Islet precursor cell (in vitro differentiated cells): Measurements from ENCODE around the gene FZD7.

Experiments used
- DNase-seq: peaks from one replicate; pipeline ENCODE4 v3.0.0-alpha.2; 2018

The FZD7 gene

GRCh38 chr2:202038471-202039277, 5.0 kb downstream of the FZD7 start:
- peak; percentile 85 for DNase-seq

- no peak for DNase-seq
Measured at GRCh38 chr2:202039278-202040078, 5.8 kb downstream of the FZD7 start.

GRCh38 chr2:202040079-202040844, 6.6 kb downstream of the FZD7 start:
- no peak for DNase-seq

GRCh38 chr2:202042444-202042843, 8.8 kb downstream of the FZD7 start:
- no peak for DNase-seq

- no peak for DNase-seq
Measured at GRCh38 chr2:202043475-202043874, 9.8 kb downstream of the FZD7 start.

- no peak for DNase-seq
Measured at GRCh38 chr2:202044777-202045176, 11.1 kb downstream of the FZD7 start.

GRCh38 chr2:202046572-202046971, 12.9 kb downstream of the FZD7 start:
- DNase-seq = no peak

GRCh38 chr2:202049092-202049728, 15.6 kb downstream of the FZD7 start:
- no peak for DNase-seq

- DNase-seq = no peak
Measured at GRCh38 chr2:202049840-202050239, 16.2 kb downstream of the FZD7 start.

- no peak for DNase-seq
Measured at GRCh38 chr2:202050652-202051051, 17.0 kb downstream of the FZD7 start.

GRCh38 chr2:202051499-202052161, 18.0 kb downstream of the FZD7 start:
- DNase-seq = no peak

GRCh38 chr2:202052235-202052634, 18.6 kb downstream of the FZD7 start:
- DNase-seq = no peak

GRCh38 chr2:202054679-202055078, 21.0 kb downstream of the FZD7 start:
- DNase-seq = no peak

- DNase-seq = no peak
Measured at GRCh38 chr2:202056611-202057010, 23.0 kb downstream of the FZD7 start.

GRCh38 chr2:202060218-202060617, 26.6 kb downstream of the FZD7 start:
- no peak for DNase-seq

GRCh38 chr2:202061695-202062094, 28.0 kb downstream of the FZD7 start:
- DNase-seq = no peak

- peak; percentile 82 for DNase-seq
Measured at GRCh38 chr2:202064171-202064880, 30.7 kb downstream of the FZD7 start.

- no peak for DNase-seq
Measured at GRCh38 chr2:202064881-202065230, 31.2 kb downstream of the FZD7 start.

GRCh38 chr2:202065876-202066275, 32.2 kb downstream of the FZD7 start:
- no peak for DNase-seq

GRCh38 chr2:202066875-202067274, 33.2 kb downstream of the FZD7 start:
- no peak for DNase-seq

GRCh38 chr2:202067589-202067988, 33.9 kb downstream of the FZD7 start:
- no peak for DNase-seq
